GM19468 (cell line): ENCODE data around the gene CTPS2.
"Not testable (repeated sequence)": the region's sequence is repeated elsewhere in the genome, so short reads cannot be mapped to it uniquely, and the experiment has no call there.

ENCODE experiments used
- ATAC-seq: cut with Tn5 transposase; IDR thresholded peaks from one replicate; pipeline ENCODE4 v1.9.1; 2021; ENCODE audit warnings: mild to moderate bottlenecking, moderate library complexity, moderate number of reproducible peaks; ENCODE audit not compliant: unreplicated experiment; ENCODE audit errors: extremely low read depth

CTPS2 gene

DNA sequence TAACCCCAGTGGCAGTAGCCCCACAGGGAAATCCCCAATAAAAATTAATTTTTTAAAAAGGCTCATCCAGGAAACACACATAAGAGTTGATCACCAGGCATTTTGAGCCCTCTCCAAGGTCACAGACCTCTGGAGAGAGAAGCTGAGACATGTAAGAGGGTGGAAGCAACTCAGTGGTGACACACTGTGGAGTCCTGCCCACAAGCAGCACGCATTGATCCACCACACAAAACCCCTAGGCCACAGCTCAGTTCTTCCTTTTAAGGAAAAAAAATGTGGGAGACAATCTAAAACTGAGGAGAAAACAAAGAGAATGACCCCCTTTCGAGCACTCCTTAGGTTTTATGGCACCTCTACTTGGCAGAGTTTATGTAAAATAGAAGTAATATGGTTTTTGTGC is 134.3 kb downstream of the CTPS2 start:
- ATAC-seq = no peak

GRCh38 chrX:16577483-16578029 is 134.9 kb downstream of the CTPS2 start:
- ATAC-seq = no peak

- ATAC-seq = not testable (repeated sequence)
Observed at GRCh38 chrX:16575388-16575787, 137.1 kb downstream of the CTPS2 start.

DNA sequence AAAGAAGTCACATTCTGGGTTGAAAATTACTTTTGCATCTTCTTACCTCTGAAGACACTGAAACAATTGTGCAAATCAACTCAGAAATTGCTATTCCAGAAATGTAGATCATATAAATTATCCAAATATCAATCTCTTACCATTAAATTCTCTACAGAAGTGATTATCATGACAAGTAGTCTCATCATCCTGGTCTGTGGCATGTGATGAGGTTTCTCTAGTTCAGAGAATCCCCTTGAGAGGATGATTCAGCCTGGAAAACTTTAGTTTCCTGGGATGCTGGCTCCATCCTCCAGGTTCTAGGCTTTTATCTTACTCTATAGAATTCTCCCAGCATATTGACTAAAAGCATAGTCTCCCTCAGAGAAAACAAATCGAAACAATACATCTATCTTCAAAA is 138.7 kb downstream of the CTPS2 start:
- no peak for ATAC-seq

- no peak for ATAC-seq
Observed at GRCh38 chrX:16567681-16568080, 144.8 kb downstream of the CTPS2 start.

DNA sequence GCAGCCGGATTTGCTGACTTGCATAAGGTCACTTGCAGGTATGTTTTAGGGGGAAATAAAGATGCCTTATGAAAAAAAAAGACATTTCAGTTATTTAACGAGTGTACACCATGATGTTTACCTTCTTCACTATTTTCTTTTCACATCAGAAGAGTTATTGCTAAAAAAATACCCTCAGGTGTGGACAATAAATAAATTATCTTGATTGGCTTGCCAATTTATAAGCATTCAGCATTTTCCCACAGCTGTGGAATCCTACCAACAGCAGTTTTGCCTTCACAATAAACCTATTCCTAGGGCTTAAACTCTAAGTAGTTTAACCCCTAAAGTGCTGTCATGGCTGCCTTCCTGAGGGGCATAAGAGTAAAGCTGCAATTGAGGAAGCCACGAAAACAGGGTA is 145.9 kb downstream of the CTPS2 start:
- ATAC-seq = no peak

- no peak for ATAC-seq
Observed at GRCh38 chrX:16560173-16560572, 152.3 kb downstream of the CTPS2 start.

DNA sequence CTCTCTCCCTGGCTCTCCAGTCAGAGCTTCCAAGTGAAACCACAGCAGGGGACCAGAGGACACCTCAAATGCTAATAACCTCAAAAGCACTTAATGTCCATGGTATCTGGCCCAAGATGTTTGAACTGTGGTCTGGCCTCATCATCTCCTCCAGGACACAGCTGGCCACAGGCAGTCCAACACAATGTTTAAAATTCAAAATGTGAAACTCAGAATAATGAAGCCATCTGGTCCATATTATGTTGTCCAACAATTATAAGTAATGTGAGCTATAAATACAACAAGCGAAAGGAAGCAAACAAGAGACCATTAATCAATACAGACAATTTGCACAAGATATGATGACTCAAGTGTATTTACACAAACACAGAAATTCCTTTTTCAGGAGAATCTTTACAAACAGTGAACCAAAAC is 153.3 kb downstream of the CTPS2 start:
- ATAC-seq = no peak

GRCh38 chrX:16558489-16558888 is 154.0 kb downstream of the CTPS2 start:
- no peak for ATAC-seq

- ATAC-seq = no peak
Observed at GRCh38 chrX:16552546-16552945, 159.9 kb downstream of the CTPS2 start.

GRCh38 chrX:16547644-16548043 is 164.8 kb downstream of the CTPS2 start:
- no peak for ATAC-seq

DNA sequence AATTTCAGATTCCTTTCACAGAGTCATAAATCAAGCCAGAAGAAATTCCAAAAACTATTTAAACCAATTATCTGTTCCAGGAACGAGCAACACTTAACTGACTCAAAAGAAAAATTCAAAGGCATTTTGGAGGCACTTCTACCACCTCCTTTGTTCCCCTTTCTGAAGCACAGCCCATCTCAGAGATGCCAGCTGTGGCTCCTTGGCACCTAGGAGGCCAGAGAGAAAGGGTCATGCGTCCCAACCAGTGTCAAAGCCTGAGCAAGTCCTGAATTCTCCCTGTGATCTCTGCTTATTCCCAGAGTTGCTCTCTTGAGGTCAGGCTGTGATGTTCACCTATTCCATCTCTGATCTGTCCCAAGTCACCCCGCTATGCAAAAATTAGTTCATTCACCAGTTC is 167.5 kb downstream of the CTPS2 start:
- no peak for ATAC-seq
